GM21723 (cell line): ENCODE data around the gene TMBIM4.

ENCODE experiments used
- ATAC-seq: cut with Tn5 transposase; IDR thresholded peaks from one replicate; pipeline ENCODE4 v1.9.1; 2021; ENCODE audit warnings: mild to moderate bottlenecking, moderate library complexity; ENCODE audit not compliant: unreplicated experiment

TMBIM4 gene

DNA sequence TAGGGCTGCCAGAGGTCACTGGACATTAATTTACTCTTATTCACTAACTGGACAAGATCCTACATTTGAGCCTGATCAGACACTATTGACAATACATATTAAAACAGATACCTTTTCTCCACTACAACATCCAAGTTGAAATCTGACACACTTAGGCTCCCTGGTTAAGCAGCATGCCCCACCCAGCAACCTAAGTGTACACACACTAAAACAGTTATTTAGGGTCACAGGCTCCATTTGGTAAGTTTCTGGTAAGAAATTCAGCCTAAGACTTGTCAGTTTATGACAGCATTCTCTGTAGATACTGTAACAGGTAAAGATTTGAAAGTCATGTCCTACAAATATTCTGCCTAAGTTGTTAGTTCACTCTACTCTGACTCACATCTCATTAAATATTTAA is 27.0 kb downstream of the TMBIM4 start:
- no peak for ATAC-seq

DNA sequence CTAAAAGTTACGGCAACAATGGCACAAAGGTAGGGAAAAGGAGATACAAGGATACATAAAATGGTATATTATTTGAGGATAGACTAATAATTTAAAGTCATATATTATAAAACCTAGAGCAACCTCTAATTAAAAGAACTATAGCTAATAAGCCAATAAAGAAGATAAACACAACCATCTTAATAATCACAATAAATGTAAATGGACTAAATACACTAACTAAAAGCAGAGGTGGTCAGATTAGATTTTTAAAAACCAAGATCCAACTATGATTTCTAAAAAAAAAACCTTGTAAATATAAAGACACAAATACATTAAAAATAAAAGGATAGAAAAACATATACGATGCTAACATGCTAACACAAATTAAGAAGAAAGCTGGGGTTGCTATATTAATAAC is 28.5 kb downstream of the TMBIM4 start:
- ATAC-seq, result no peak

DNA sequence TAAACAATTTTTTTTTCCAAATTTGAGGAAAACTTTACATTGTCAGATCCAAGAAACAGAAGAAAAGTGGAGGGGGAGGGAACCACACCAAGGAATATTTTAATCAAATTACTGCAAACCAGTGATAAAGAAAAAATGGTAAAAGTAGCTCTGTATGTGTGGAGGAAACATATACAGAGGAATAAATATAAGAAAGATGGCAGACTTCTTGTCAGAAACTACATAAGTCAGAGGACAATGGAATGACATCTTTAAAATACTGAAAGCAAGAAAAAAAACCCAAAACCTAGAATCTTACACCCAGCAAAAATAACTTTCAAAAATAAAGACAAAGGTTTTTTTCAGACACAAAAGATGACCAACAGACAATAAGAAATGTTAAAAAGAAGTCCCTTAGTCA is 29.1 kb downstream of the TMBIM4 start:
- ATAC-seq, result no peak

DNA sequence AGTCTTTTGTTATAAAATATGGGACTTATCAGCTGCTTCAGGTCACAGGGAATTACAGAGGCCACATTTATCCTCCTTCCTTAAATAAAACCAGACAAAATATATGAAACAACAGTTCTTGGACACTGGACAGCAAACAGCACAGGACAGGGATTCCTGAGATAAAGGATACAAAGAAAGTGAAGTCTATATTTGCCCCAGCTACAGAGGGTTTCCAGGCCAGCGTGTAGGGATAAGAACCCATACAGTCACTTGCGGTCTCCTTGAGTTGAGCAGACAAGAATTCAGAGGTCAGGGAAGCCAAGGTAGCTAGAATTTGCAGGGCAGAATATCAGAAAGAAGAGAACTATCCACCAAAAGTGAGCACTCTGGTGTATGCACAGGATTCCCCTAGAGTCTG is 30.5 kb downstream of the TMBIM4 start:
- no peak for ATAC-seq

DNA sequence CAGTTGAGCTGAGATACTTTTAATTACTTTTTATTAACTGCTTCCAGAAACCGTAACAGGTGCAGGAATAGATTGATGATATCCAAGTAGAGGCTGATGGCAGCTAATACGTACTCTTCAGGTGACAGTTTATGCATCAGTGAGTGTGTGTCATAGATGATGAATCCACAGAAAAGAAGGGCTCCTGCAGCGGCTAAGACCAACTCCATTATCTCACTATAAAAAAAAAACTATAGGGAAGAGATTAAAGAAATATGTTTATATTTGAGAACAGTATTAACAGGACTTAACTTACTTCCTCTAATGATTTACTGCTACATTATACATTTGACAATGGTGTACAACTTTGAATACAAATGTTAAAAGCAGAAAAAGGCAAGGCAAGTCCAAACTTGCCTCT is 31.9 kb downstream of the TMBIM4 start:
- no peak for ATAC-seq

DNA sequence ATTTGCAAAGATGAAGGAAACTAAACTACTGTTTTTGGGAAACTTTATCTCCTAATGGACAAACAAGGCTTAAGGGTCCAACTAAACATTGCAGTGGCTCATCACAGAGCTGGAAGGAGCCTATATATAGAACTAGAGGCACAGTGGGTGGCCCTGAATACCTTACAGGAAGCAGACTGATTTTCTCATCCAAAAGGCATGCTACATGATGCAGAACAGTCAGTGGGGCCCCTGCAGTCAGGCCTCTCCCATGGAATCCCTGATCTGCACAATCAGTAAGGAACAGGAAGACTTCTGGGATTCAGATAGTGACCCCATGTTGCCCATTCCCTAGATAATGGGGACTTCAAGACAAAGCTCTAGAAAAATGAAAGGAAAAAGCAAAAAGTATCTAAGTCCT is 37.4 kb downstream of the TMBIM4 start:
- ATAC-seq, result no peak

DNA sequence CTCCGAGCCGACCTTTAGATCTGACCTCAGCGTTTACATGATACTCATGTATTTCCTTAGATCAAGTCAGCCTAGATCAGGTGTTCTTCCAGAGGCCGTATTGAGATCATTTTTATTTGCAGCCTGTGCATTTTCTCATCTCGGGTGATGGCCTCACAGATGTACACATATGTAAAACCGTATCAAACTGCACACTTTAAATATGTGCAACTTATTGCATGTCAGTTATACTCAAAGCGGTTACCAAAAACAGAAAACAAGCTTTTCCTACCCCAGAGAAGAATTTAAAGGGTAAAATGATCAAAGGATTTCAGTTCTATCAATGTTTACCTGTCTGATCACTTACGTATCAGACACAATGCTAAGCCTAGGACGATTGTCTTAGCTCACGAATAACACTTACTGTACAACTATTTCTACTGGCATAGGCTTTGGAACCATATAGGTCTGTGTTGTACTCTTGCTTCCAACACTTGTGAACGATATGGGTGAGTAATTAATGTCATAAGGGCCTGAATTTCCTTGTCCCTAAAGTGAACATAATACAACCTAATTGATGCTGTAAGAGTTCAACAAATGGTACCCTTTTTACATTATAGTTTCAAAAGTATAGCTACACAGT is 38.6 kb downstream of the TMBIM4 start:
- no peak for ATAC-seq

DNA sequence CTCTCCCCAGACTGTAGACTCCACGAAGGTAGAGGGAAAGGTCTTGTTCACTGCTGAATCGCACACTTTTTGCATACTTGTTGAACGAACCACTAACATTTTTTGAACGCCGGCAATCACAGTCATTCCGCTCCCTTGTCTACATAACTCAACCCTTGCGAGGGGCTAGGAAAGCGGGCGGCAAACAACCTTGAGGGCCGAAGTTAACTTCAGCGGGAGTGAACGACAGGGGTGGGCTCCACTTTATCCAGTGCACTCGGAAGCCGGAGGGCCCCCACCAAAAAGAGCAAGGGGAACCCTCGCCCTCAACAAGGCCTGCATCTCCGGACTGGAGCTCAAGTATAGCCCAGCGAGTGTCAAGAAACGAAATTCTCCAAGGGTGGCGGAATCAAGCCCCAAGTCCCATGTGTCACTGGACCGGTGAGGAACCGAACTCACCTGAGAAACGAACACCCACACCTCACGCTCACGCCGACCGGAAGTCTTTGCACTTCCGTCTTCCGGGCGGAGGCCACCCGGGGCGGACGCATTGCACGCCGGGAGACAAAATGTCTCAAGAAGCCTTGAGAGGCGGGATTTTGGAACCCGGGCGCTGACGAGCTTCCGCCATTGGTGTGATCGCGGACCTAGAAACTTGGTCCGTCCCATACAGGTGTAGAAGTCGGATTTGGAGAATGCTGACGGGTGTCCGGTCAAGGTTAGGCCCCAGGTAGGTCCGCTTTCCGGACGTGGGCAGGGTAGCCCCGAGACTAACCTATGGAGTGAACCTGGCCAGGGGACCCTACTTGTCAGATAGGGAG is 39.3 kb downstream of the TMBIM4 start, which contains the start of gene LLPH:
Gene LLPH (minus strand): TSS at position 484 of the 800 bp plus-strand sequence. CDS start 1,644 bp downstream, outside the sequence.
- ATAC-seq, result peak; percentile 99

DNA sequence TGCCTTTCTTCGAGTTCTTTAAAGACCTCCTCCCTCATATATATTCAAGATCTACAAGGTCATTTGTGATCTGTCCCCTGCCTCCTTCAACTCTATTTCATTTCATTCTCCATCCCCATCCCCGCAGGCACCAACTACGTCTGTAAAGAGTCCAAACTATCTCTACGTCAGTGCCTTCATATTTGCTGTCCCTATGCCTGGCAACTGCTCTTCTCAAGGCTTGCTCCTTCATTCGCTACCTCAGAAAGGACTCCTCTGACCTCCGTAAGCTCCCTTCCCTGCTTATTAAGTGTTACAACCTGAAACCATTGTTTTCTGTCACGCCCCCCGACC is 39.9 kb downstream of the TMBIM4 start:
- peak; percentile 2 for ATAC-seq

DNA sequence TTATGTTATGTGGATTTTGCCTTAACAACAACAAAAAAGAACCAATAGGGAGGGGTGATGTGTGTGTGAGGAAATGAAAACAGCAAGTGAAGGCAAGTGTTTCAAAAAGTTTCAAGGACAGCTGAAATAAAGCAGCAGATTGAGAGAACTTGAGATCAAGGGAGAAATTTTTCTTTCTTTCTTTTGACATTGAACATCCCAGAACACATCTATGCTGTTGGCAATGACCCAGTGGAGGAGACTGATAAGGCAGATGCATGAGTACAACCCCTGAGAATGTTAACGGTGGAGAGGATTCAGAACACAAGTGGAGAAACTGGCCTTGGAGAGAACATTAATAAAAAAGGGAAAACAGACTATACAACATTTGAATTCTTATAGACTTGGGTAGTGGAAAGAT is 42.1 kb downstream of the TMBIM4 start:
- no peak for ATAC-seq

DNA sequence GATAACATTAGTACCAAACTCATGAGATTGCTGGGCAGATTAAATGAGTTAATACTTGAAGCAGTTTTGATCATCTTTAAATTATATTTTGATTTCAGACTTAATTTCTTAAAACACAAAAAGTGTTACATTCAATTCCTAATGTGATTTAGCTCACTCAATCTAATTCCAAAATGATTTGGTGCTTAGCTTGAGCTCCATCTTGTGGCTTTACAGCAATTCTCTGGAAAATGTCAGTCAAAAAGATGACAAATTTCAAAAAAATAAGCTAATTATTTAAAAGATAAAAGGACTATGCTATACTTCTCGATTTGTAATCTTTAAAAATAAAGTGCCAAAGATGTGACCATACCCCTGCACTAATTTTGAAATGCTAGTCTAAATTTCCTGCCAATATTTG is 49.3 kb downstream of the TMBIM4 start:
- no peak for ATAC-seq

DNA sequence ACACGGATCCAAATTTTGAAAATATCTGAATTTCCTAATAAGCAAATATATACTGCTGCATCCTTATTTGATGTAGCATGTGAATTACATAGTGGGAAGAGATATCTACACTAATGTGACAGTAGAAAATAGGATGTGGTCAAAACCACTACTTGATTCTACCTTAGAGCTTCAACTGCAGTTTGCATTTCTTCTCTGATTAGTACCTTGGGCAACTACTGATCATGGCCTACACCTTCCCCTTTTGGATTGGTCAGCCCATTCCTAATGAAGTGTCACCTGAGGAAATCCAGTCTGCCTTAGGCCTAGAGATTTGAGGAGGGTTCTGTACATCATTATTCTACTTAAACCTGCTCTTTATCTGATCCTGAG is 49.9 kb downstream of the TMBIM4 start:
- peak; percentile 49 for ATAC-seq

DNA sequence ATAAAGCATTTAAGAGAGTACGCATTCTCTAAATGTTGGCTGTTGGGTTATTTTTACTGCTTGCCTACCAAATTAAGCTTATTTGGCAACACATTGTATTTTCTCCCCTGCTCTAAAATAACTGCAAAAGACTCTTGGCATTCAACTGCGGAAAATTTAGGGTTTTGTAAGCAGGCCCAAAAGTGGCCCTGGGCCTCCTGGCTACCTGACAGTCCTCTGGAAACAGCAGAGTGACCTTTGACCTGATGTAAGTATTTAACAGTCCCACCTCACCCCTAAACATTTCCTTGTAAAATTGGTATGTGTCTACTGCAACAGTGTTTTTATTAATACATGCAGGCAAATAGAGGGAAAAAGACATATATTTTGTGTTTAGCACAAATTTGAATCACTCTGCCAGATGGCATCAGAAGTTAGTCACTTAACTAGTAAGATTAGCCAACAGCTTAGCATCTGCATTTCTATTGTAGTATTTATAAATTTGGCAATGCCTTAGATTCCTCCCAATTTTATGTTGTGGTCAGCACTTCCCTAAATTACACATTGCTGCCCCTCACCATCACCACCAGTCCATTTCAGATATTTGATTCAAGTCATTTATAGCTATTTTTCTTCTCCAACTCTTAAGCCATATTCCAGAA is 50.4 kb downstream of the TMBIM4 start:
- no peak for ATAC-seq

DNA sequence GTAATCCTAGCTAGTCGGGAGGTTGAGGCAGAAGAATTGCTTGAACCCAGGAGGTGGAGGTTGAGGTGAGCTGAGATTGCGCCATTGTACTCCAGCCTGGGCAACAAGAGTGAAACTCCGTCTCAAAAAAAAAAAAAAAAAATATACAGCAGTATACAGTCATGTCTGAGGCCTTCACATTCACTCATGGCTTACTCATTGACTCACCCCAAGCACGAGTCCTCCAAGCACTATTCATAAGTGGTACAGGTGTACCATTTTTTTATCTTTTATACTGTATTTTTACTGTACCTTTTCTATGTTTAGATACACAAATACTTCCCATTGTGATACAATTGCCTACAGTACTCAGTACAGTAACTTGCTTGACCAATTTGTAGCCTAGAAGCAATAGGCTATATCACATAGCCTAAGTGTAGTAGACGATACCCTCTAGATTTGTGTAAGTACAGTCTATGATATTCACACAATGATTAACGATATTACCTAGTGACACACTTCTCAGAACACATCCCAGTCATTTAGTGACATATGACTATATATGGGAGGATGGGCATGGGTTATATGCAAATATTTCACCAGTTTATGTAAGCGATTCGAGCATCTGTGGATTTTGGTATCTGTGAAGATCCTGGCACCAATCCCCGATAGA is 51.4 kb downstream of the TMBIM4 start:
- ATAC-seq, result no peak

DNA sequence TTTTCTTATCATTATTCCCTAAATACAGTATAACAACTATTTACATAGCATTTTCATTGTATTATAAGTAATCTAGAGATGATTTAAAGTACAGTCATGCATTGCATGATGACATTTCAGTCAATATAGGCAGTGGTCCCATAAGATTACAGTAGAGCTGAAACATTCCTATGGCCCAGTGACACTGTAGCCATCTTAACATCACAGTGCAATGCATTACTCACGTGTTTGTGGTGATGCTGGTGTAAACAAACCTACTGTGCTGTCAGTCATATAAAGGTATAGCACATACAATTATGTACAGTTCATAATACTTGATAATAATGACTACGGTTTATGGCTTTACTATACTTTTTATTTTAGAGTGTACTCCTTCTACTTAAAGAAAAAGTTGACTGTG is 52.6 kb downstream of the TMBIM4 start:
- ATAC-seq, result no peak

DNA sequence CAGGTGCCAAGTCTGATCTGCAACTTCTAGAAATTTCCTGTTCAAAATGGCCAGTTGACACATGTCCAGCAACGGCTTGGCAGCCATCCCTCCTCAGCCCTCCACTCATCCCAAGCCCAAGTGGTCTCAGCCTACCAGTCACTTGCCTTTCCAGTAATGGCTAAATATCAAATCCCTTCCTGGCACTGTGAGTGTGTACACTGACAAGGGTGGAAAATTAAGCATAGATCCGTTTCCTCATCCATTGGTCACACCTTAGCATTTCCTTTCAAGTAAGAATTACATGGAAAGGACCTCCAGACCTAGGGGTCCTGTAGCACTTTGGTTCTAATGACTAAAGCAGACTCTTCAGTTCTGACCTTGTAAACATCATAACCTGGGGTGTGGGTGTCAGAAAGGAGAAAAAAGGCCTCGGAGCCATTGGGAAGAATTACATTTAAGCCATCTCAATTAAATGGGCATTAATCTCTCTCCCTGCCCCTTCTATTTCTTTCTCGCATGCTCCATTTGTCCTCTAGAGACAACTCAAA is 54.7 kb downstream of the TMBIM4 start:
- no peak for ATAC-seq

DNA sequence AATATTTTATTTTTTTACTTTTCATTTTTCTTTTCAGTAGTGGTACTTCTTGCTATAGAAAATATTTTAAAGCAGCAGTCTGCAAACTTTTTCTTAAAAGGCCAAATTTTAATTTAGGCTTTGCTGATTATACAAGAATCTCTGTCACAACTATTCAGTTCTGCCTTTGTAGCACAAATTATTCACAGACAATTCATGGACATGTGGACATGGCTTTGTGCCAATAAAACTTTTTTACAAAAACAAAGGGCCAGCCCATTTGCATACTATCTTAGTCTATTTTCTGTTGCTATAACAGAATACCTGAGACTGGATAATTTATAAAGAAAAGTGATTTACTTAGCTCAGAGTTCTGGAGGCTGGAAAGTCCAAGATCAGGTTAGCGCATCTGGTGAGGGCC is 56.3 kb downstream of the TMBIM4 start:
- ATAC-seq, result no peak

DNA sequence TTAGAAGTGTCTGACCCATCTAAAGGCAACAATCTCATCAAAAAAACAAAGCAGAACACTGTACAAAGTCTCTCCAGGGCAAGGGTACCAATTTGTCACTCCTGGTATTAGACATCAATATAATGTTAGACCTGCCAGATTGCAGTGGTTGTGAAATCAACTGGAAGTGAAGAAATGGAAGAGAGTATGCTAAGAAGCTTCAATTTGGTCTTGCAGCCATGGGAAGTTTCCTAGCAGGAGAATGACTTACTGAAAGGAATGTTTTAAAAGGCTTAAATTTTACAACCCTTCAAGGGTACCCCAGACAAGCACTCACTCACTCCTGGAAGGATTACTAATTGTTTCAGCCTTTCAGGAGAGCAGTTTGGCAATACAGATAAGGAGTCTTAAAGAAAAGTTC is 58.2 kb downstream of the TMBIM4 start:
- ATAC-seq, result no peak

DNA sequence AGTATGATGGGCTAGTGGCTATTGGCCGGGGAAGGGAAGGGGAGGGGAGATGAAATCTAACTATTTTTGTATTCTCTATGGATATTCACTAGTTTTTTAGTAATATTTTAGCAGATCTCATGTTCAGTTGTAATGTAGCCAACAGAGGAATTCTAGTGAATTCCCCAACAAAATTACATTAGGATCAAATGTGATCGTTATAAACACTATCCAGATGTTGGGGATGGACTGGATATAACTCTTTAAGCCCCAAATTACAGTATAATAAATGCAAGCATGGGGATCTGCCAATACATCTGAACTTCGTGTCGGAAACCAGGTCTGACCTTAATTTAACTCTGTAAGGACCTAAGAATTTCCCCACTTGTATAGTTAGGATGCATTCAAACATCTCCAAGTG is 60.7 kb downstream of the TMBIM4 start:
- ATAC-seq, result no peak

DNA sequence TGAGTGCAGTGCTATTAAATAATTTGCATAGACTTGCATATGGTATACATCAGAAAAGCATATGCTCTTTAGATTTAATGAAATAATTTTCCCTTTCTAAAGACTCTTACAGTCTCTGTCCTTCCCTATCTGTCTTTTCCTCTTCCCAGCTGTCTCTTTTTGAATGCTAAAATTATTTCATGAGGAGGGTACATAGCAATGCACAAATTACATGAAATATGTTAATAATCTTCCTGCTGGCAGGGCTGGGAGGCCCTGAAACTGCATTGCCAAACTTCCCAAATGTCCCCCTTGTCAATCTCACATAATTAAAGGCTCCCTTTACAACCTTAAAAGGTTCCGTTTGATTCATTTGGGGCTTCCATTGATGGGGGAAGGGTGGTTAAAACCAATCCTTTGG is 61.4 kb downstream of the TMBIM4 start:
- no peak for ATAC-seq

DNA sequence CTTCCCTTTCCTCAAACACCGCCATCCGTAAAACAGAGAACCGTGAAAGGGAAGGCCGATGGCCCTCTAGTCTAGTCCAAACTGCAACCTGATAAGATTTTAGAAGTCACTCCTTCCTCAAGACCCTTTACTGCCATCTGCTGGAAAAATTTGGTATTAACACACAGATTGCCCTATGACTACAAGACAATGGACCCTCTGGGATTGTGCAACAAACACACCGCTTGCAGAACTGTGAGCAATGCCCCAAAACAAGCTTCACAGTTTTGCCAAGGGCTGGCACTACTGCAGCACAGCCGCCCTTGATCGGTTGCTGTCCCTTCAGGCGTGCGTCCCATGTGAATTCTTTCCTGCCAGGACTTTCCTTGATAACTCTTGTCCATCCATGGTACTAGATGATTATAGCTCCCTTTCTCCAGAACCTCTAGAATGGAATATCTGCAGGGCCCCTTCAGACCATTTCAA is 62.3 kb downstream of the TMBIM4 start:
- peak; percentile 97 for ATAC-seq
